Measurements from ENCODE around the gene LAMP5.

Gene LAMP5

DNA sequence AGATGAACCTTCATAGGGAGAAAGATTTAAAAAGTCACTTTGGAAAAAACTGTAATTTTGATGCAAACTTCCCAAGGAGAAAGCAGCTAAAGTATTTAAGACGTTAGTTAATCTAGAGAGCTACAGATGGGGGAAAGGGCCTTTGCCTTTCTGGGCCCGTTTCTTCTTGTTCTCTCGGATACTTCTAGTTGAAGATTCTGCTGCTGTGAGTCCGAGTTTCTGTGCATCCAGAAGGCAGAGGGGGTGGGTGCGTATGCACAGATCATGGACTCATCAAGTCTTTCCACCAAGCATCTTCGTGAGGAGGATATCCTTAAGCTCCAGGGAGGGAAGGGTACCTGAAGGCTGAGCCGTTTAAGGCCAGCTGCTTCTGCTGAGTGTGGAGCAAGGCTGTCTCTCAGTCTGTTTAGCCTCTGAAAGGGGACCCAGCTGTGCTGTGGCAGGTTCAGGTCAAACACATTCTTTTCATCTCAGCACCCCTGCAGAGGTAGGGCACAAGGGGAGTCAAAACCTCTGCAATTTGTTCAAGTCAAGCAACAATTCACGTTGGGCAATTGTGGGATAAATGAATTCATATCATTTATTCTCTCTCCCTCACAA, 4.3 kb downstream of the LAMP5 start:
- Histone ChIP-seq H3K9me3 (ENCODE audit: insufficient read depth, low read length) (no peaks in the 10 kb centered on the region), H3K27ac (ENCODE audit: low read depth, low read length) (no peak overlapping the region), H3K79me2 (ENCODE audit: insufficient read depth, low read length) (no peaks in the 10 kb centered on the region), H4K20me1 (ENCODE audit: low read depth, low read length) (no peaks in the 10 kb centered on the region), H3K9ac (ENCODE audit: low read length) (no peak overlapping the region), H3K4me2 (ENCODE audit: low read depth, low read length, poor library complexity, severe bottlenecking) (no peak overlapping the region), H2AFZ (ENCODE audit: low read depth, low read length, severe bottlenecking) (no peak overlapping the region), H3K4me3 (ENCODE audit: insufficient read depth, low read length, poor library complexity, severe bottlenecking) (no peak overlapping the region), H3K27me3 (ENCODE audit: low read length) (no peaks in the 10 kb centered on the region), H3K36me3 (ENCODE audit: low read length) (no peaks in the 10 kb centered on the region), H3K9me2 (replicated peaks; ENCODE audit: insufficient read depth, low read length) (no peaks in the 10 kb centered on the region), H3F3A (ENCODE audit: insufficient read depth) (no peaks in the 10 kb centered on the region)
- TF ChIP-seq, protein P1, sequence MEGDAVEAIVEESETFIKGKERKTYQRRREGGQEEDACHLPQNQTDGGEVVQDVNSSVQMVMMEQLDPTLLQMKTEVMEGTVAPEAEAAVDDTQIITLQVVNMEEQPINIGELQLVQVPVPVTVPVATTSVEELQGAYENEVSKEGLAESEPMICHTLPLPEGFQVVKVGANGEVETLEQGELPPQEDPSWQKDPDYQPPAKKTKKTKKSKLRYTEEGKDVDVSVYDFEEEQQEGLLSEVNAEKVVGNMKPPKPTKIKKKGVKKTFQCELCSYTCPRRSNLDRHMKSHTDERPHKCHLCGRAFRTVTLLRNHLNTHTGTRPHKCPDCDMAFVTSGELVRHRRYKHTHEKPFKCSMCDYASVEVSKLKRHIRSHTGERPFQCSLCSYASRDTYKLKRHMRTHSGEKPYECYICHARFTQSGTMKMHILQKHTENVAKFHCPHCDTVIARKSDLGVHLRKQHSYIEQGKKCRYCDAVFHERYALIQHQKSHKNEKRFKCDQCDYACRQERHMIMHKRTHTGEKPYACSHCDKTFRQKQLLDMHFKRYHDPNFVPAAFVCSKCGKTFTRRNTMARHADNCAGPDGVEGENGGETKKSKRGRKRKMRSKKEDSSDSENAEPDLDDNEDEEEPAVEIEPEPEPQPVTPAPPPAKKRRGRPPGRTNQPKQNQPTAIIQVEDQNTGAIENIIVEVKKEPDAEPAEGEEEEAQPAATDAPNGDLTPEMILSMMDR (IDR thresholded peaks at IDR 0.05; ENCODE audit: insufficient read depth, low read length, poor library complexity, severe bottlenecking), result no peak
- no peak for TF ChIP-seq EZH2phosphoT487 (conservative IDR thresholded peaks at IDR 0.05; ENCODE audit: low read length)

DNA sequence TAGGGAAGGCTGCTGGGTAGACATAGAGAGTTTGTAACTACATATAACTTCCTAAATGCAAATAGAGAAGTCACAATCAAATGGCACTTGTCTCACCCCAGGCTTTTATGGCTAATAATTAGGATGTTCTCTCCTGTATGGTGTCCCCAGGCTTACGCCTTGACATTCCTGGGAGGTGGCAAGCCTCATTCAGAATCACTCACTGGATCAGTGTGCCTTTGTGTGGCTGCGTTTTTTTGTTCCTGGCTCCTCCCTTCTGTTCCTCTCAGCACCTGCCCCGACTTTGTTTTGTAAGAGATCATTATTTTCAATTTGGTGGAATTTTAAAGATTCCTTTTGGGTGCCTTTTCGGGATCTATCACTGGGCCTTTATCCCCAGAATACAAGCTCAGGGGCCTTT, 5.7 kb downstream of the LAMP5 start:
- Histone ChIP-seq H3K36me3 (ENCODE audit: low read length) (no peaks in the 10 kb centered on the region), H3K79me2 (ENCODE audit: insufficient read depth, low read length) (no peaks in the 10 kb centered on the region), H2AFZ (ENCODE audit: low read depth, low read length, severe bottlenecking) (no peak overlapping the region), H4K20me1 (ENCODE audit: low read depth, low read length) (no peaks in the 10 kb centered on the region), H3K27ac (ENCODE audit: low read depth, low read length) (no peak overlapping the region), H3K9me2 (replicated peaks; ENCODE audit: insufficient read depth, low read length) (no peaks in the 10 kb centered on the region), H3K9ac (ENCODE audit: low read length) (no peak overlapping the region), H3K4me3 (ENCODE audit: insufficient read depth, low read length, poor library complexity, severe bottlenecking) (no peak overlapping the region), H3K27me3 (ENCODE audit: low read length) (no peaks in the 10 kb centered on the region), H3F3A (ENCODE audit: insufficient read depth) (no peaks in the 10 kb centered on the region), H3K9me3 (ENCODE audit: insufficient read depth, low read length) (no peaks in the 10 kb centered on the region), H3K4me2 (ENCODE audit: low read depth, low read length, poor library complexity, severe bottlenecking) (no peak overlapping the region)
- TF ChIP-seq EZH2phosphoT487 (conservative IDR thresholded peaks at IDR 0.05; ENCODE audit: low read length), result no peak
- TF ChIP-seq, protein P1 (IDR thresholded peaks at IDR 0.05; ENCODE audit: insufficient read depth, low read length, poor library complexity, severe bottlenecking), result no peak

DNA sequence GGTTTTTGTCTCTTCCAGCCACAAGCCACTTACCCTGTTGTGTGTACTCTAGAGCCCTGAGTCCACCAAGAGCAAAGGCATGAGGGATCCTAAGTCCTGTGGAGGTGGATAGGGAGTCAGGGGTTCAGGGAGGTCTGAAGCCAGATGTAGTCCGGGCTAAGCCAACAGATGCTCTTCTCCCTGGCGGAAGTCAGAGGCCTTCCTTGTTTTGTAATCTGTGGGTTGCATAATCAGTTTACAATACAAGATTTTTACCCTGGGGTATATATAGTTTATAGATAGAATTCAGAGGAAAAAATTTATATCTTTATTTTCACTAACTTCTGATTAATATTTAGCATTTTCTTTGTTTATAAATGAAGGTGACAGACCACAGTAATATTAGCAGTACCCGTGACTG, 9.2 kb downstream of the LAMP5 start:
- Histone ChIP-seq H3K4me3 (ENCODE audit: insufficient read depth, low read length, poor library complexity, severe bottlenecking) (no peak overlapping the region), H3K9me2 (replicated peaks; ENCODE audit: insufficient read depth, low read length) (no peaks in the 10 kb centered on the region), H3K9me3 (ENCODE audit: insufficient read depth, low read length) (no peaks in the 10 kb centered on the region), H2AFZ (ENCODE audit: low read depth, low read length, severe bottlenecking) (no peak overlapping the region), H4K20me1 (ENCODE audit: low read depth, low read length) (no peaks in the 10 kb centered on the region), H3K27ac (ENCODE audit: low read depth, low read length) (no peak overlapping the region), H3K36me3 (ENCODE audit: low read length) (no peaks in the 10 kb centered on the region), H3K27me3 (ENCODE audit: low read length) (no peaks in the 10 kb centered on the region), H3K9ac (ENCODE audit: low read length) (no peak overlapping the region), H3F3A (ENCODE audit: insufficient read depth) (no peaks in the 10 kb centered on the region), H3K4me2 (ENCODE audit: low read depth, low read length, poor library complexity, severe bottlenecking) (no peak overlapping the region), H3K79me2 (ENCODE audit: insufficient read depth, low read length) (no peaks in the 10 kb centered on the region)
- TF ChIP-seq, protein P1 (IDR thresholded peaks at IDR 0.05; ENCODE audit: insufficient read depth, low read length, poor library complexity, severe bottlenecking), result no peak
- TF ChIP-seq EZH2phosphoT487 (conservative IDR thresholded peaks at IDR 0.05; ENCODE audit: low read length), result no peak

Measured in SU-DHL-6 (cell line).